H1 (cell line): Measurements from ENCODE around the gene ZBTB16. TPM values are rescaled to one million over a fixed set of nuclear protein-coding genes. Genes with fewer than 3 reads are reported as not detected.
A peak's percentile ranks its signal among the peaks of the same experiment; 100 is the strongest.

Experiments used
- CTCF ChIA-PET: fragments of 300-600 bp; sonication (Branson Sonifier 250); formaldehyde crosslinking; loops from one replicate; lab custom pipeline; 2021; ENCODE audit not compliant: partially characterized antibody; lab: Charles Lee
- POLR2A ChIA-PET: fragments of 300-600 bp; sonication (Branson Sonifier 250); formaldehyde crosslinking; loops from one replicate; lab custom pipeline; 2021; ENCODE audit warnings: inconsistent platforms; ENCODE audit not compliant: partially characterized antibody; lab: Charles Lee
- DNase-seq, 2 experiments: peaks; one replicate each; pipeline versions ENCODE4 v3.0.0 to v3.0.0-alpha.2; 2010 to 2022; ENCODE audit warnings: low spot score in 2 of 2, low read depth in 1 of 2, mixed read lengths in 1 of 2
- FAIRE-seq: peaks from 2 replicates; lab custom pipeline; 2011; peaks lifted over from hg19 to GRCh38; lab: Jason Lieb, UNC
- H2AFZ ChIP-seq: 2 replicates; pipeline ENCODE4 v1.8.1; 2012; ENCODE audit warnings: low read length, inconsistent platforms
- H2AK5ac ChIP-seq: 2 replicates; pipeline ENCODE4 v1.6.1; 2013; ENCODE audit warnings: low read depth, low read length
- H2BK120ac ChIP-seq: replicated peaks from 2 replicates; pipeline ENCODE3; 2013; ENCODE audit warnings: low read depth, low read length, inconsistent platforms
- H2BK12ac ChIP-seq: 2 replicates; pipeline ENCODE4 v1.6.1; 2013; ENCODE audit warnings: low read depth, low read length
- H2BK15ac ChIP-seq: 2 replicates; pipeline ENCODE4 v1.6.1; 2013; ENCODE audit warnings: low read length
- H2BK20ac ChIP-seq: 2 replicates; pipeline ENCODE4 v1.6.1; 2013; ENCODE audit warnings: low read length
- H2BK5ac ChIP-seq: 2 replicates; pipeline ENCODE4 v1.6.1; 2013; ENCODE audit warnings: low read depth, low read length
- H3K14ac ChIP-seq: 2 replicates; pipeline ENCODE4 v1.6.1; 2013; ENCODE audit warnings: inconsistent platforms; ENCODE audit not compliant: insufficient read length
- H3K18ac ChIP-seq: 2 replicates; pipeline ENCODE4 v1.6.1; 2013; ENCODE audit warnings: low read length; ENCODE audit errors: extremely low read depth
- H3K23ac ChIP-seq: 2 replicates; pipeline ENCODE4 v1.6.1; 2013; ENCODE audit warnings: inconsistent platforms; ENCODE audit not compliant: insufficient read length
- H3K23me2 ChIP-seq: 2 replicates; pipeline ENCODE4 v1.6.1; 2013; ENCODE audit warnings: low read depth, low read length
- H3K27ac ChIP-seq: 2 replicates; pipeline ENCODE4 v1.6.1; 2011; ENCODE audit warnings: low read depth, low read length, inconsistent platforms
- H3K27me3 ChIP-seq, 4 experiments: replicated peaks in 1 of 4; 1 replicate in 1 of 4; 2 replicates in 3 of 4; pipeline versions ENCODE4 v1.6.1 to v1.8.1; 2011 to 2013; ENCODE audit warnings: low read length in 3 of 4, mild to moderate bottlenecking in 3 of 4, inconsistent platforms in 2 of 4, mixed read lengths in 2 of 4, moderate library complexity in 1 of 4; ENCODE audit not compliant: control insufficient read depth in 3 of 4, insufficient read depth in 3 of 4; ENCODE audit errors: extremely low read depth in 1 of 4
- H3K36me3 ChIP-seq, 4 experiments: 2 replicates each; pipeline versions ENCODE4 v1.6.1 to v1.8.1; 2011 to 2013; ENCODE audit warnings: mild to moderate bottlenecking in 4 of 4, low read length in 3 of 4, moderate library complexity in 2 of 4, control low read depth in 1 of 4, inconsistent platforms in 1 of 4; ENCODE audit not compliant: insufficient read depth in 4 of 4, control insufficient read depth in 2 of 4
- H3K4ac ChIP-seq: replicated peaks from 2 replicates; pipeline ENCODE3; 2013; ENCODE audit warnings: low read length, low read depth, mixed read lengths, inconsistent platforms; ENCODE audit not compliant: insufficient read length
- H3K4me1 ChIP-seq, 4 experiments: replicated peaks in 1 of 4; 1 replicate in 1 of 4; 2 replicates in 3 of 4; pipeline versions ENCODE4 v1.6.1 to v1.8.1; 2011 to 2013; ENCODE audit warnings: low read length in 3 of 4, inconsistent platforms in 2 of 4, mixed read lengths in 1 of 4; ENCODE audit not compliant: insufficient read depth in 4 of 4, control insufficient read depth in 3 of 4
- H3K4me2 ChIP-seq, 2 experiments: 2 replicates each; pipeline versions ENCODE4 v1.6.1 to v1.8.1; 2011 to 2013; ENCODE audit warnings: low read depth in 2 of 2, low read length in 2 of 2, control low read depth in 1 of 2, inconsistent platforms in 1 of 2, mild to moderate bottlenecking in 1 of 2; ENCODE audit not compliant: insufficient read depth in 1 of 2
- H3K4me3 ChIP-seq, 4 experiments: fragments of 200-600, 300-600 bp in 1 of 4; sonication (generic), shearing (Covaris generic), sonication (Bioruptor Twin) in 1 of 4; 2 replicates each; pipeline versions ENCODE4 v1.5.1 to v1.8.1; 2011 to 2016; ENCODE audit warnings: low read length in 4 of 4, low read depth in 3 of 4, control low read depth in 2 of 4, inconsistent platforms in 2 of 4, mild to moderate bottlenecking in 2 of 4, mixed read lengths in 1 of 4, moderate library complexity in 1 of 4; ENCODE audit not compliant: insufficient read depth in 2 of 4; ENCODE audit errors: extremely low read depth in 1 of 4
- H3K56ac ChIP-seq: replicated peaks from 2 replicates; pipeline ENCODE3; 2013; ENCODE audit warnings: low read depth, mild to moderate bottlenecking, mixed read lengths, low read length, inconsistent platforms; ENCODE audit not compliant: insufficient read length
- H3K79me1 ChIP-seq: 2 replicates; pipeline ENCODE4 v1.6.1; 2013; ENCODE audit warnings: low read depth, low read length, control low read depth
- H3K79me2 ChIP-seq, 2 experiments: 2 replicates each; pipeline versions ENCODE4 v1.6.1 to v1.8.1; 2012 to 2013; ENCODE audit warnings: low read length in 2 of 2, mild to moderate bottlenecking in 2 of 2, inconsistent platforms in 1 of 2; ENCODE audit not compliant: insufficient read depth in 2 of 2, control insufficient read depth in 1 of 2
- H3K9ac ChIP-seq, 4 experiments: replicated peaks in 1 of 4; 1 replicate in 1 of 4; 2 replicates in 3 of 4; pipeline versions ENCODE4 v1.6.1 to v1.8.1; 2011 to 2013; ENCODE audit warnings: low read depth in 3 of 4, low read length in 3 of 4, control low read depth in 2 of 4, mild to moderate bottlenecking in 2 of 4, moderate library complexity in 2 of 4, inconsistent platforms in 1 of 4; ENCODE audit errors: extremely low read depth in 1 of 4
- H3K9me3 ChIP-seq, 2 experiments: 2 replicates each; pipeline versions ENCODE4 v1.6.1 to v1.8.1; 2012 to 2013; ENCODE audit warnings: mild to moderate bottlenecking in 2 of 2, moderate library complexity in 2 of 2, control low read depth in 1 of 2, inconsistent platforms in 1 of 2, low read depth in 1 of 2, low read length in 1 of 2, mixed read lengths in 1 of 2; ENCODE audit not compliant: insufficient read depth in 2 of 2
- H4K20me1 ChIP-seq, 2 experiments: replicated peaks in 1 of 2; 2 replicates each; pipeline versions ENCODE3 to v1.8.1; 2011 to 2013; ENCODE audit warnings: inconsistent platforms in 2 of 2, low read length in 2 of 2, mild to moderate bottlenecking in 1 of 2; ENCODE audit not compliant: insufficient read depth in 2 of 2, control insufficient read depth in 1 of 2
- H4K5ac ChIP-seq: 2 replicates; pipeline ENCODE4 v1.6.1; 2013; ENCODE audit warnings: low read length, low read depth, mixed read lengths, inconsistent platforms; ENCODE audit not compliant: insufficient read length
- H4K8ac ChIP-seq: 2 replicates; pipeline ENCODE4 v1.8.0; 2013; ENCODE audit warnings: mild to moderate bottlenecking, moderate library complexity, low read length, inconsistent platforms; ENCODE audit not compliant: insufficient read depth; ENCODE audit errors: extremely low read depth
- H4K91ac ChIP-seq: replicated peaks from 2 replicates; pipeline ENCODE3; 2013; ENCODE audit warnings: low read length, mixed read lengths, inconsistent platforms; ENCODE audit not compliant: insufficient read length
- CTCF ChIP-seq, 3 experiments: IDR thresholded peaks; 1 replicate in 2 of 3; 2 replicates in 1 of 3; pipeline versions ENCODE4 v1.5.1 to v1.6.1; 2011; ENCODE audit warnings: low read length in 3 of 3, mild to moderate bottlenecking in 3 of 3, inconsistent platforms in 2 of 3, low read depth in 1 of 3, moderate library complexity in 1 of 3; ENCODE audit not compliant: insufficient read depth in 1 of 3; ENCODE audit errors: control extremely low read depth in 1 of 3
- RAD21 ChIP-seq, 2 experiments: IDR thresholded peaks in 1 of 2; conservative IDR thresholded peaks in 1 of 2; 2 replicates each; pipeline ENCODE4 v1.6.1; 2011; ENCODE audit warnings: low read depth in 2 of 2, low read length in 2 of 2, improper control_type of control experiment in 1 of 2, inconsistent platforms in 1 of 2, mild to moderate bottlenecking in 1 of 2, moderate library complexity in 1 of 2
- RBBP5 ChIP-seq: IDR thresholded peaks from 2 replicates; pipeline ENCODE4 v1.7.1; 2012; ENCODE audit warnings: low read depth, mild to moderate bottlenecking, inconsistent platforms, low read length, moderate library complexity, borderline replicate concordance
- WGBS, 2 experiments: shearing (Covaris generic) in 1 of 2; methylation state at CpG; one replicate each; pipeline versions ENCODE4 v1.1.6 to v1.1.7; 2013 to 2015; ENCODE audit warnings: low lambda C conversion rate in 2 of 2, mixed read lengths in 2 of 2, inconsistent platforms in 1 of 2, low coverage in 1 of 2, missing lambda C conversion rate in 1 of 2; ENCODE audit not compliant: insufficient replicate concordance in 2 of 2, insufficient coverage in 1 of 2, insufficient read length in 1 of 2; ENCODE audit errors: extremely low coverage in 1 of 2, missing lambda C conversion rate in 1 of 2; 5-methylcytosine and 5-hydroxymethylcytosine counted together
- polyA plus RNA-seq, 7 experiments: library from polyadenylated mRNA; depleted of rRNA in 3 of 7; stranded (reverse) in 5 of 7; unstranded in 2 of 7; fragments of >200 nt in 5 of 7; fragments of 200-250 nt in 2 of 7; gene quantifications; 1 replicate in 5 of 7; 2 replicates in 1 of 7; 4 replicates in 1 of 7; pipeline versions ENCODE4 v1.2.1 to v1.2.3, GENCODE V29; 2011 to 2013; ENCODE audit warnings: missing spikeins in 2 of 7, mixed read lengths in 2 of 7
- total RNA-seq: library from RNA; stranded (reverse); fragmentation: NEBNext Ultra II Directional; extraction: Animal tissue kit (Norgen Biotek cat#: 25700); gene quantifications from 2 replicates; pipeline ENCODE4 v1.2.1, GENCODE V29; 2021

ZBTB16 gene
- total and polyA plus RNA-seq, 2 of the 8 experiments (the other 6 are each of a cell fraction or from before 2014, with no cell fraction given): 0.12 to 0.61 TPM

GRCh38 chr11:114257621-114258558 lies 198.4 kb downstream of the ZBTB16 start:
- FAIRE-seq (no peak), DNase-seq (peak in 1 of 2 experiments; percentile 60)
- no peak overlapping the region for H4K5ac ChIP-seq
- no peak overlapping the region for H3K4me3 ChIP-seq
- H3K79me2 ChIP-seq: no peaks in the 10 kb centered on the region
- H2BK12ac ChIP-seq: no peak overlapping the region
- H3K4me2 ChIP-seq: no peak overlapping the region
- no peak overlapping the region for H2BK5ac ChIP-seq
- H3K14ac ChIP-seq: no peak overlapping the region
- H4K8ac ChIP-seq: no peak overlapping the region; the same call in 1 of the 2 replicates
- TF ChIP-seq RAD21 (IDR thresholded peaks at IDR 0.05 in 1 of 2, conservative IDR thresholded peaks at IDR 0.05 in 1 of 2; ENCODE audit: low read depth in 2 of 2, low read length in 2 of 2) (peak; percentile 18 to 50; a peak in 3 of 4 replicates), CTCF (IDR thresholded peaks at IDR 0.05; ENCODE audit: control extremely low read depth in 1 of 3, insufficient read depth in 1 of 3, low read depth in 1 of 3, low read length in 3 of 3) (peak; percentile 40 to 50 (median 49); a peak in 3 of 4 replicates), RBBP5 (no peak)
- WGBS, 2 experiments: 79% methylated on average over 24 of the region's 29 CpGs; no CpG with 5 or more reads in 1 of the 2 experiments
- H3K27ac ChIP-seq: no peak overlapping the region
- no peak overlapping the region for H2BK20ac ChIP-seq
- POLR2A ChIA-PET: no interaction called here
- H3K23ac ChIP-seq: no peak overlapping the region
- H3K9me3 ChIP-seq: no peaks in the 10 kb centered on the region
- H2AK5ac ChIP-seq: no peak overlapping the region; the same call in 1 of the 2 replicates
- H4K91ac ChIP-seq: no peak overlapping the region
- H3K27me3 ChIP-seq: no peaks in the 10 kb centered on the region
- no peaks in the 10 kb centered on the region for H3K36me3 ChIP-seq
- H3K4me1 ChIP-seq: no peaks in the 10 kb centered on the region; a peak in 2 of 7 replicates
- no peak overlapping the region; the same call in 1 of the 2 replicates for H2BK15ac ChIP-seq
- H3K23me2 ChIP-seq: no peaks in the 10 kb centered on the region; the same call in 1 of the 2 replicates
- H3K4ac ChIP-seq: no peak overlapping the region
- no peak overlapping the region for H2BK120ac ChIP-seq
- no peaks in the 10 kb centered on the region for H4K20me1 ChIP-seq
- H3K18ac ChIP-seq: no peak overlapping the region
- H3K56ac ChIP-seq: no peak overlapping the region
- no peaks in the 10 kb centered on the region for H3K79me1 ChIP-seq
- no peak overlapping the region for H2AFZ ChIP-seq
- no peak overlapping the region for H3K9ac ChIP-seq
- CTCF ChIA-PET: interaction anchor here (0.5 to 12.0 kb wide), 24 partner anchors 13 to 967 kb away, joined by 3 to 280 read pairs (median 5); partner anchors contain the start of gene HTR3A
